HG03175 (cell line): ENCODE measurements around the gene KCNH6.
A peak's percentile ranks its signal among the peaks of the same experiment; 100 is the strongest.

ENCODE experiments used
- ATAC-seq: cut with Tn5 transposase; IDR thresholded peaks from one replicate; pipeline ENCODE4 v1.9.1; 2021; ENCODE audit warnings: mild to moderate bottlenecking, moderate library complexity; ENCODE audit not compliant: unreplicated experiment

Gene KCNH6

DNA sequence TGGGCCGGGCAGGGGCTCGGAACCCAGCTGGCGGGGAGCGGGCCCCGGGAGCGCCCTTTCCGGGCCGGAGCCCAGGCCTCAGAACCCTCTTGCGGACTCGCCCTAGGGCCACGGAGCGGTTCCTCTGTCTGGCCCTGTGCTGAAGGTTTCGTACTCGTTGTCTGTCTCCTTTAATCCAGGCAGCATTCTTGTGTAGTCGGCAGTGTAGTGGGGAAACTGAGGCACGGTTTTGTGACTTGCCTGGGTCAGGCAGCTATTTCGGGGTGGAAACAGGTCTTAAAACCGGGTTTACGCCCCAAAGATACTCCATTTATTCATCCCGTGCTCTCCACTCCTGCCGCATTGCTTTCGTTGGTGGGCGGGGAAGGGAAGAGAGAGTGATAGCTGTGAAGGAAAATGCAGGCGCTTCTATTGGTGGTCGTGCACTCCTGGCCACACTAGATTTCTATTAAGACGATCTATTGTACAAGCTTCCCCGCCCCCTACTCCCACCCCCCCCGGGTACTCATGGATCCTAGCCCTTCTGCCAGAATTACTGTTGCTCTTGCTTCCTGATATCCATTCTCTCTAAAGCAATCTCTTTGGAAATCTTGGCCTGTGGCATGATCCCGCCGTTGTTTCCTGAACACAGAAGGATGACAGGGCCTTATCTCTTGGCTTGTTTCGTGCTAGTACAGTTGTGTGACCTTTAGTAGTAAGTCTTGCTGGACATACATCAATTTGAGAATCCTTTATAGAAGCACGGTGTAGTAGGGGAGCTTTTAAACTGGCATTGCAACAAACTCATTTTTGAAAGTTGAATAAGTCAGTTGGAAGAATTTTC, 27.9 kb downstream of the KCNH6 start:
- peak; percentile 4 for ATAC-seq

DNA sequence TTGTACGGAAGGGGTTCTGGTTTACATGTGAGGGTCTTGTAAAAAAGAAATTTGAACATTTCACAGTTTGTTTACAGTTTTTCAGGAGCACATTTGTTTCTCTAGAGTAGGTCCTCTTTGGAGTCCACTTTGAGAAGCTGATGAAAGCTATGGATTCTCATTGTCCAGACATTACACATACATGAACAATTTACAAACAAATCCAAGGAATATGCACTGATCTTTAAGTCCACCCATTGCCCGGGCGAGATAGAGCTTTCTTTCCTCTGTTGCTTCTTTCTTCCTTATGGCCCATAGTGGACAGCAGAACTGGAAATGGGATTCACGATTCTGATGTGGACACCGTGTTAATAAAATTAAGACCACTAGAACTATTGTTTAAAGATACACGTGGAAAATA, 29.1 kb downstream of the KCNH6 start:
- ATAC-seq = no peak

DNA sequence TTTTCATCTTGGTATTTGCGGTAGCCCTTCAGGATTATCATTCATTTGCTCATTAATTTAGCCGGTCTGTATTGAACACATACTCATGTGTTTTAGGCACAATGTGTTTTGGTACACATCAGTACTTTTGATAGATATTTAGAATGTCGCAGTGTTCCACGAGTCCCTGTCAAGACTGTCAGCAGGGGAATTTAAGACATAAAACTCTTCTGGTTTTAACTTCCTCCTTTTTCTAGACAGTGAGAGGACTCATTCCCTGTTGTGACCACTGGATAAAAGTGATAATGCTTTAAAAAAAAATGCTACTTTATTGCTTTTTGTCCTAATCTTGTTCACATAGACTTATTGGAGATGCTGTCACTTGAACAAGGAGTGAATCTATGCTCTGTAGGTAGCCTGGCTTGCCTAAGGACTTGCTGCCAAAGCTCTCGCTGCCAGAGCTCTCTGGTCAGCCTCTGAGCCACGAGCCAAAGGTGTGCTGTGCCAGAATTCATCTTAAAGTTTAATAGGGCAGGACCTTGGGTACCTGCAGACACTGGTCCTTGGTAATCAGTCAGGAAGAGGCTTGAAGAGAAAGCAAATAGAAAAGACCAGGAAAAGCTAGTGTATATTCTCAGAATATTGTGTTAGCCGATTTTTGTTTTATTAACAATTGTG, 32.5 kb downstream of the KCNH6 start:
- no peak for ATAC-seq

DNA sequence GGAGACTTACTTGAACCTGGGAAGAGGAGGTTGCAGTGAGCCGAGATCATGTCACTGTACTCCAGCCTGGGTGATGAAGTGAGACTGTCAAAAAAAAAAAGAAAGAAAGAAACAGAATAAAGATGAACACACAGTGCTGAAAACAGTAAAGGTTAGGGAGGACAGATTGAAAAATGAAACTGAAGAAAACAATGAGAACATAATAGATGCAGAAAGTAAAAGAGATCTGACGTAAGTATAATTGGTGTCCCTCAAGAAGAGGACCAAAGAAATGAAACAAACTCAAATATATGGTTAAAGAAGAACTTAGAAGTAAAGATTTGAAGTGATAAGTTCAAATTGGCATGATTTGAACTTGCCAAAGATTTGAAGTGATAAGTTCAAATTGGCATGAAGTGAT, 34.3 kb downstream of the KCNH6 start:
- ATAC-seq = no peak

DNA sequence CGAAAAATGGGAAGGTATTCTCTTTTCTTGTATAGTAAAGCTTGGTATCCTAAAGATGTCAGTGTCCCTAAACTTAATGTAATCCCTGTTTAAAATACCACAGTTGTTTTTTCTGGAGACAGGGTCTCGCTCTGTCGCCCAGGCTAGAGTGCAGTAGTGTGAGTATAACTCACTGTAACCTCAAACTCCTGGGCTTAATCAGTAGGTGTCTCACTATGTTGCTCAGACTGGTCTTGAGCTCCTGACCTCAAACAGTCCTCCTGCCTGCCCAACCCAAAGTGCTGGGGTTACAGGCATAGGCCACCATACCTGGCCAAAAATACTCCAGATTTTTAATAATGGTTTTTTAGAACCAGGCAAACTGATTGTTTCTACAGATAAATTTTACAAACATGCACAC, 35.3 kb downstream of the KCNH6 start:
- ATAC-seq = no peak

DNA sequence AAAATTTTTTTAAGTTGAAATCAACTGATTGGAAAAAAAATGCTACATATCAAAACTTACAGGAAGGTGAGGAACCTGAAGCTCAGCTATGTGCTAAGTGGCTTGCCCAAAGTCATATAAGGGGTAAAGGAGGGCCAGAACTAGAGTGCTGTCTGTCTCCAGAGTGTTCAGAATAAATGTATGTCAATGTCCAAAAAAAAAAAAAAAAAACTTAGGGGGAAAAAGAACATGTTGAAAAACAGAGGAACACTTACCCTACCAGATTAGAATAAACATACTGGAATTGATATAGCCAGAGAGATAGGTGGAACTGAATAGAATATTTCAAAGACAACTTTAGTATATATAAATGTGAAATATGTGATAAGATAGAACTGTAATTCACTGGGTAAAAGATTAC, 38.7 kb downstream of the KCNH6 start:
- ATAC-seq = no peak

DNA sequence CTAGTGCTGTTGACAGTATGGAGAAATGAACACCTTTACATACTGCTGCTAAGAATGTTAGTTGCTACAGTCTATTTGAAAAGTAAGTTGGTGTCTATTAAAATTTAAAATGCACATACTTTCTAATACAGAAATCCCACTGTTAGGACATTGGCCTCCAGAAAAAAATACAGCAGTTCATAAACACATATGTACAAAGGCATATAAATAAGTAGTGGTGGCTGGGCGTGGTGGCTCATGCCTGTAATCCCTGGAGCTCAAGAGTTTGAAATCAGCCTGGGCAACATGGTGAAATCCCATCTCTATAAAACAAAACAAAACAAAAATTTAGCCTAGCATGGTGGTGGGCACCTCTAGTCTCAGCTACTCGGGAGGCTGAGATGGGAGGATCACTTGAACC, 40.2 kb downstream of the KCNH6 start:
- ATAC-seq = no peak

DNA sequence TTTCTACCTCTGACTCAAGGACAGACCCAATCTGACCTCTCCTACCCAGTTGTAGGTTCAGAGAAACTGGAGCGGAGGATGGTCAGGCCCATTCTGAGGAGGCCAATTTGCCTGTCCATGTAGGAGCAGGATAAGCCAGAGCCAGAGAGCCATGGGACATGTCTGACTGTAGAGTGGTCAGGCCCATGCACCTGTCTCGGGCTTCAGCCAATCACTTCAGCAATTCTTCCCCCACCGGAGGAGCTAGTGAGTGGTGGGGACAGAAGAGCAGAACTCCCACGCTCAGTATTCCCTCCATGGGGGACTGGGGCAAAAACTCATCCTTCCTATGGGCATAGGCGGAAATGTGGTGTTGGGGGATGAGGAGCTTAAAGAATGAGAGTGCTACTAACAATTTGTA, 41.4 kb downstream of the KCNH6 start:
- no peak for ATAC-seq

DNA sequence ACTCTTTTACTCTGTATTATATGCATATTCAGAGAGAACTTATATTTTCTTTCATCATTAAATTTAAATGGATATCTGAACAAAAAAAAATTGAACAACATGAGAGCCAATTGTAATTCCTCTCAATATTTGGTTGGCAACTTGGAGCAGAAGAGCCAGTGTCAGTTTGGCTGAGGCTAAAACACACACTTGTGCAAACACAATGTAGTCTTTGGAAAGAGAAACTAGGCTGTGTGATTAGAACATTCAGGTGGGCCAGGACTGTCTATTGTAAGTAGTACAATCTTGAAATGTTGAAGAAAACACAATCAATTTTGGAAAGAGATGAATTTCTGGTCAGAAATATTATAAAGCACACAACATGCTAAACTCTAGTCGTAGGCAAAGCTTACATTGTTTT, 44.1 kb downstream of the KCNH6 start:
- ATAC-seq = no peak

DNA sequence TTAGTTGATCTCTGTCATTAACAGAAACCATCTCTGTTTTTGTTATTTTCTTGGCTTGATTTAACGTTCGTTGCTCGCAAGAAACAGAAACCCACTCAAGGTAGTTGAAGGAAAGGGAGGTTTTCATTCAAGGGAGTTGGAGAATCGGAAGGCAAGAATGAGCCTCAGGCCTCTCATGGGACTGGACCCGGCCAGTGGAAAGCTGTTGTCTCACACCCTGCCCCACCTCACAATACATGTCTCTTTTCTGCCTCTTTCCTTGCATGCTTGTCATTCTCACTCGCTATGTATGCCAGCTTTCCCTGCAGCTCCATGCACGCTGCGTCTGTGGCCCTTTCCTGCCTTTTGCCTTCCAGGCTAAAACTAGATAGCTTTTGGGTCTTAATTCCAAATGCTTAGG, 45.4 kb downstream of the KCNH6 start:
- ATAC-seq = no peak

DNA sequence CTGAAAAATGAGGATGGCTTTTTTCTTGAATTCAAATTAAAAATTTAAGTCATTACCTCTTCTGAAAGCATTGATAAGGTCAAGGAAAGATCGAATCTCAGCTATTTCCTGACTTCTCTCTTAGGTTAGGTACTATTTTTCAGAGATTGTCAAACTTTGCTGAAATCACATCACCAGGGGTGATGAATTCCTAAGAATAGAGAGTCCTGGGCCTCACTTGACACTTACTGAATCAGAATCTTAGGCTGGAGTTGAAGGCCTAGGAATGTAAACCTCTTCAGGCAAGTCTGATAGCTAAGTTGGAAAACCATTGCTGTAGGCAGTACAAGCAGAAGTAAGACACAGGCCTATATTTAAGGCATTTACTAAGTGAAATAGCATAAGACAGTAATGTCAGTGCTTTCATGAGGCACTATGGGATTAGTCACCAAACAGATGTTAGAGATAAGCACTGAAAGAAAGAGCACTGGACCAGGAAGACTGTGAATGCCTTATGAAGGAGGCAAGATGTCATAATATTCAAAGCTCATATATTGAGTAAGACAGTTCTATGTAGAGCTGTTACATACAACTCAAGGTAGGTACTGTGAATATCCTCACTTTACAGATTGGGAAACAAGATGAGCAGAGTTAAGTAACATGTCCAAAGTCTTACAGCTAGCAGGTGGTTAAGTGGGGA, 48.6 kb downstream of the KCNH6 start:
- ATAC-seq = no peak

DNA sequence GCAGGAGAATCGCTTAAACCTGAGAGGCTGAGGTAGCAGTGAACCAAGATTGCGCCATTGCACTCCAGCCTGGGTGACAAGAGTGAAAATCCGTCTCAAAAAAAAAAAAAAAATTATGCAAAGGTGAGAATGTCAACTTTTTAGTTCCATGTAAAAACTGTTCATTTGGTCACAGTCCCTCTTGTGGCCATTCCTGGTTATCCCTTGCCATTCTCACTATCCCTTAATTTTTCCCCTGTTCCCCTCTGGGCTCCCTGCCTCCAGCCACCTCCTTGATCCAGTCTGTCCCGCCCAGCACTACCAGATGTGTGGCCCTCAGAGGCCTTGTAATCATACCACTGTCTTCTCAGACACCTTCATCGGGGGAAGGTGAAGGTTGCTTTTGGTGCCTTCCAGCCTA, 50.5 kb downstream of the KCNH6 start:
- ATAC-seq = no peak

DNA sequence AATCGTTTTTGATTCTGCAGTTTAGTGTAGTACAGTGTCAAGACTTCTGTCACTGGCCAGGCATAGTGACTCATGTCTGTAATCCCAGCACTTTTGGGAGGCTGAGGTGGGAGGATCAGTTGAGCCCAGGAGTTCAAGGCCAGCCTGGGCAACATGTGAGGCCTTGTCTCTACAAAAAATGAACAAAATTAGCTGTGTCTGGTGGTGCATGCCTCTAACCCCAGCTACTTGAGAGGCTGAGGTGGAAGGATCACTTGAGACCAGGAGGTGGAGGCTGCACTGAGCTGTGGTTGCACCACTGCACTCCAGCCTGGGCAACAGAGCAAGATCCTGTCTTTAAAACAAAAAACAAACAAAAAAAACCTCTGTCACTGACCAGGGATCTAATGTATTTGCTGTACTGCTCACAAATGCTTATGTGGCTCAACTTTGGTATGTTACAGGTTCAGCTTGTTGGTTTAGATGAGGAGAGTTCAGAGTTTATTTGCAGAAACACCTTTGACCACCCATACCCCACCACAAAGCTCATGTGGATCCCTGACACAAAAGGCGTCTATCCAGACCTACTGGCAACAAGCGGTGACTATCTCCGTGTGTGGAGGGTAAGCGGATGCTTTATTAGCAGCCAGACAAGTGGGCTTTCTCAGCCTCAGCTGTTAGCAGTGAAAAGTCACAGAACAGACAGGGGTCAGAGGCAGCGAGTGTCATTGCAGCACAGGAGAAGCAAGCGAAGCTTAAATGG, 55.0 kb downstream of the KCNH6 start:
- no peak for ATAC-seq

DNA sequence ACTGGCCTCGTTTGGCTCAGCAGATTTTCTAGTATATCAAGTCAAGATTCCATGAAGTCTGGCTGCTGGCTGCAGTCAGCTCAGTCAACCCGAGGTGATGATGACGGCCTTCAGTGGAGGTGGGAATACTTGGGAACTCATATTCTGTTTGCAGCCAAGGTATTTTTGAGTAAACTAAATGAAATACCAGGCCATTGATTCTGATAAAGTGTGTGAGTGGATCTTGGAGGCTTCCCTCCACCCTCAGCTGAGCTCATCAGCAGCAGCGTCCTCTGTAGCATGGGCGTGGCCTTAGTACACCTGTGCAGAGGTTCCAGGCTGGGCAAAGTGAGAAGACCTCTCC, 55.6 kb downstream of the KCNH6 start:
- ATAC-seq = no peak

DNA sequence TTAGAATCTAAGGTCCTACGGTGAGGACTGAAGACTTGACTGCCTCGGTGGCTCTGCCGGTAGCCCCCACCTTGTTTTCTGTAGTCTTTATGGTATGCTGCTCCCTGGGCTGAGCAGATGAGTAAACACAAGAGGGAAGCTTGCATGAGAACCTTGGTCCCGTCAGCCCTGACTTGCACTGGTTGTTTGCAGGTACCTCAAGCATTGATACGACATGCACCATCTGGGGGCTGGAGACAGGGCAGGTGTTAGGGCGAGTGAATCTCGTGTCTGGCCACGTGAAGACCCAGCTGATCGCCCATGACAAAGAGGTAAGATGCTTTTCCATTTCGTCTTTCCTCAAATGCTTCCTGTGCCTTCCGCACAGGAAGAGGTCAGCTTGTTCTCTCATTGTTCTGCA, 56.5 kb downstream of the KCNH6 start:
- ATAC-seq = no peak

DNA sequence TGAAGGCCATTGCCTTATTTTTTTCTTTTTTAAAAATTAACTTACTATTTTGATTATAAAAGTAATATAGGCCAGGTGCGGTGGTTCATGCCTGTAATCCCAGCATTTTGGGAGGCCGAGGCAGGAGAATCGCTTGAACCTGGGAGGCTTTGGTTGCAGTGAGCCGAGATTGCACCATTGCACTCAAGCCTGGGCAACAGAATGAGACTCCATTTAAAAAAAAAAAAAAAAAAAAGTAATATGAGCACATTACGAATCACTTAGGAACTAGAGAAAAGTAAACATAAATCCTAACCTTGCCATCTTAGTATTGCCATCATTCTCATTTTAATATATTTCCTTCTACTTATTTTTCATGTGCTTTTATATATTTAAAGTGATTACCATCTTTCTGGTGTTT, 64.6 kb downstream of the KCNH6 start:
- no peak for ATAC-seq

DNA sequence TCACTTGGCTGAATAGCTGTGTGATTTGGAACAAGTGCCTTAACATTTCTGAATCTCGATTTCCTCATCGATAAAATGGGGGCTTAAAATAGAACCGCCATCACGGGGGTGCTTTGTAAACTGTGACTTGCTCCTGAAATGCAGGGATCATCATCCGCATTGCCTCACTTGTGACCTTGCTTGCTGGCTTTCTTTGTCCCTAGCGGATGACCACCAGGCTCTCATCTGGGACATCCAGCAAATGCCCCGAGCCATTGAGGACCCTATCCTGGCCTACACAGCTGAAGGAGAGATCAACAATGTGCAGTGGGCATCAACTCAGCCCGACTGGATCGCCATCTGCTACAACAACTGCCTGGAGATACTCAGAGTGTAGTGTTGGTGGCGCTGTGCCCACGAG, 65.6 kb downstream of the KCNH6 start:
- no peak for ATAC-seq

DNA sequence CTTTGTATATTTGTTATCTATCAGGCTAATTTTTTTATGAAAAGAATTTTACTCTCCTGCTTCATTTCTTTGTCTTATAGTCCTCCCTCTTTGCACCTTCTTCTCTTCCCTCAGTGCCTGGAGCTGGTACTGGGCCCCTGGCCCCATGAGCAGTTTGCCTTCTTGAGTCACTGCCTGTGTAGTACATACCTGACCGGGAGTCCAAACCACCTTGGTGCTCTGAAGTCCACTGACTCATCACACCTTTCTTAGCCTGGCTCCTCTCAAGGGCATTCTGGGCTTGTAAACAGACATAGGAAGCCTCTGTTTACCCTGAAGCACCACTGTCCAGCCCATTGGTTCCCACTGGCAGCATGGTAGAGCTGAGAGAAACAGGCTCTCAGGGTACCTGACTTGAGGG, 66.5 kb downstream of the KCNH6 start:
- no peak for ATAC-seq

DNA sequence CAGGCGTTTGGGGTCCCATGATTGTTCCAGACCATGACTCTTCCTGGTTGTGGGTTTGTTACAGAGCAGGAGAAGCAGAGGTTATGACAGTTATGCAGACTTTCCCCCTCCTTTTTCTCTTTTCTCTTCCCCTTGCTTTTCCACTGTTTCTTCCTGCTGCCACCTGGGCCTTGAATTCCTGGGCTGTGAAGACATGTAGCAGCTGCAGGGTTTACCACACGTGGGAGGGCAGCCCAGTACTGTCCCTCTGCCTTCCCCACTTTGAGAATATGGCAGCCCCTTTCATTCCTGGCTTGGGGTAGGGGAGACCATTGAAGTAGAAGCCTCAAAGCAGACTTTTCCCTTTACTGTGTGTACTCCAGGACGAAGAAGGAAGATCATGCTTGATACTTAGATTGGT, 69.6 kb downstream of the KCNH6 start:
- no peak for ATAC-seq

DNA sequence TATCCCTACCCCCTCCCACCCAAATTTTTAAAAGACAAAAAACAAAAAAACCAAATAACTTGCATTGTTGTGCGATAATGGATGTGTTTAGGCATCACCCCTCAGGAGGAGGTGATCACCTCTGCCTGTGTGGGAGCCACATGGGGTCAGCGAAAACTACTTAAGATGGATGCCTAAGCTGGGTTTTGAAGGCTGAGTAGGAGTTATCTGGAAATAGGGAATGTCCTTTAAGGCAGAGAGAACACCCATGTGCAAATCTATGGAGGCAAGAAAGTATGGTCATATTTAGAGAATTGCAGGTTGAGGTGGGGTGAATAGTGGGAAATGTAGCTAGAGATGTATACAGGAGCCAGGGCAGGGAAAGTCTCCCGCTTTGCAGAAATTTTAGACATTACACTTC, 72.0 kb downstream of the KCNH6 start:
- no peak for ATAC-seq
